SU-DHL-6 (cell line): ENCODE data around the gene DSEL.

Experiments
- H2AFZ ChIP-seq: fragments of 200-600 bp; sonication (generic); 2 replicates; pipeline ENCODE4 v1.6.1; 2014; ENCODE audit warnings: low read depth, mild to moderate bottlenecking, moderate library complexity, mixed read lengths, antibody characterized with exemption, low read length; ENCODE audit not compliant: severe bottlenecking
- H3F3A ChIP-seq: fragments of 200-600 bp; shearing (Covaris generic); 2 replicates; pipeline ENCODE4 v1.6.0; 2016; ENCODE audit warnings: antibody characterized with exemption, mild to moderate bottlenecking; ENCODE audit not compliant: insufficient read depth
- H3K27ac ChIP-seq: fragments of 200-600 bp; sonication (generic); 2 replicates; pipeline ENCODE4 v1.5.1; 2016; ENCODE audit warnings: low read depth, mild to moderate bottlenecking, low read length, moderate library complexity, mixed read lengths
- H3K27me3 ChIP-seq: fragments of 200-600 bp; sonication (generic), shearing (Covaris generic); 2 replicates; pipeline ENCODE4 v1.6.0; 2014; ENCODE audit warnings: mild to moderate bottlenecking, low read length
- H3K36me3 ChIP-seq: fragments of 200-600 bp; sonication (generic); 2 replicates; pipeline ENCODE4 v1.6.1; 2014; ENCODE audit warnings: mild to moderate bottlenecking, low read length, mixed read lengths
- H3K4me2 ChIP-seq: fragments of 300-600, 200-600 bp; shearing (Covaris generic), sonication (generic); 2 replicates; pipeline ENCODE4 v1.6.0; 2014; ENCODE audit warnings: low read length, low read depth, mild to moderate bottlenecking; ENCODE audit not compliant: poor library complexity, severe bottlenecking
- H3K4me3 ChIP-seq: fragments of 200-600 bp; sonication (generic); 2 replicates; pipeline ENCODE4 v1.5.1; 2014; ENCODE audit warnings: antibody characterized with exemption, low read length, mild to moderate bottlenecking, mixed read lengths; ENCODE audit not compliant: insufficient read depth, poor library complexity, severe bottlenecking
- H3K79me2 ChIP-seq: fragments of 200-600 bp; sonication (generic); 2 replicates; pipeline ENCODE4 v1.6.1; 2014; ENCODE audit warnings: mild to moderate bottlenecking, low read length, moderate library complexity; ENCODE audit not compliant: insufficient read depth
- H3K9ac ChIP-seq: fragments of 200-600 bp; sonication (generic); 2 replicates; pipeline ENCODE4 v1.7.0; 2014; ENCODE audit warnings: mild to moderate bottlenecking, low read length
- H3K9me2 ChIP-seq: fragments of 200-600 bp; sonication (generic); replicated peaks from 2 replicates; pipeline ENCODE4 v1.6.1; 2014; ENCODE audit warnings: low read length; ENCODE audit not compliant: insufficient read depth
- H3K9me3 ChIP-seq: fragments of 200-600 bp; sonication (generic); 2 replicates; pipeline ENCODE4 v1.6.1; 2014; ENCODE audit warnings: low read length, mixed read lengths; ENCODE audit not compliant: insufficient read depth
- H4K20me1 ChIP-seq: fragments of 200-600 bp; sonication (generic); 2 replicates; pipeline ENCODE4 v1.6.1; 2014; ENCODE audit warnings: low read depth, mild to moderate bottlenecking, antibody characterized with exemption, low read length, moderate library complexity, mixed read lengths
- EZH2phosphoT487 ChIP-seq: fragments of 200-600 bp; sonication (generic), shearing (Covaris generic); conservative IDR thresholded peaks from 2 replicates; pipeline ENCODE4 v1.6.1; 2018; ENCODE audit warnings: mild to moderate bottlenecking, antibody characterized with exemption, low read length, moderate library complexity, mixed read lengths
- TF ChIP-seq, protein P1 (sequence below): fragments of 200-600 bp; sonication (generic); IDR thresholded peaks from one replicate; pipeline ENCODE4 v1.5.1; 2017; ENCODE audit warnings: antibody characterized with exemption, mild to moderate bottlenecking, low read length, moderate library complexity; ENCODE audit not compliant: insufficient read depth, poor library complexity, severe bottlenecking

DSEL gene

DNA sequence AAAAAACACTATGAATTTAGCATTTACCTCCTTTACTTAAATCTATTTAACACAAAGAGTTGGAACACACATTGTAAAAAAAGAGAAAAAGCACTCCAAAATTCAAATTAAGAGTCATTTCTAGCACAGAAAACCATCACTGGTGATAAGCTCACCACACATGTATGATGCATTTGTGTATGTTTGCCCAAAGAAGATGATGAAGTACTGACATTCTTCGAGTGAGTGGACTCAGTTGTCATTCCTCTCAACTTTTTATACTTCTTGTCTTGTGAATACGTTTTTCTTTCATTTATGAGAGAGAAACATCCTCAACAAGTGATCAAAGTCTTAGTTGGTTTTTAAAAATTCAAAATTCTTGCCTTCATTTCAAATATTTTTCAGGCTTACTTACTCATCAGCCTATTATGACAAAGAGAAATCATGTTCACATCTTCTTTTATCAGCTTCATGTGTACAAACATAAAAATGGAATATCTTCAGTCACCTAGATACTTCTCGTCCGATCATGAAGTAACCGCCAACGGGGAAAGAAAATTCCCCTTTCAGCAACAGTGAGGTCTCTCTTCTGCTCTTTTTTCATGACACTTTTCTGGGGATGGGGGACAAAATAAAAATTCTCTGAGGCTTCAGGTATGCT is 1.5 kb downstream of the DSEL start:
- Histone ChIP-seq H3K9me2 (no peaks in the 10 kb centered on the region), H3K79me2 (no peaks in the 10 kb centered on the region), H3F3A (no peaks in the 10 kb centered on the region), H3K27me3 (no peaks in the 10 kb centered on the region), H3K27ac (no peak overlapping the region), H2AFZ (no peak overlapping the region), H4K20me1 (no peaks in the 10 kb centered on the region), H3K9me3 (no peaks in the 10 kb centered on the region), H3K4me3 (no peak overlapping the region), H3K9ac (no peak overlapping the region), H3K4me2 (no peak overlapping the region), H3K36me3 (no peaks in the 10 kb centered on the region)
- TF ChIP-seq, protein P1, sequence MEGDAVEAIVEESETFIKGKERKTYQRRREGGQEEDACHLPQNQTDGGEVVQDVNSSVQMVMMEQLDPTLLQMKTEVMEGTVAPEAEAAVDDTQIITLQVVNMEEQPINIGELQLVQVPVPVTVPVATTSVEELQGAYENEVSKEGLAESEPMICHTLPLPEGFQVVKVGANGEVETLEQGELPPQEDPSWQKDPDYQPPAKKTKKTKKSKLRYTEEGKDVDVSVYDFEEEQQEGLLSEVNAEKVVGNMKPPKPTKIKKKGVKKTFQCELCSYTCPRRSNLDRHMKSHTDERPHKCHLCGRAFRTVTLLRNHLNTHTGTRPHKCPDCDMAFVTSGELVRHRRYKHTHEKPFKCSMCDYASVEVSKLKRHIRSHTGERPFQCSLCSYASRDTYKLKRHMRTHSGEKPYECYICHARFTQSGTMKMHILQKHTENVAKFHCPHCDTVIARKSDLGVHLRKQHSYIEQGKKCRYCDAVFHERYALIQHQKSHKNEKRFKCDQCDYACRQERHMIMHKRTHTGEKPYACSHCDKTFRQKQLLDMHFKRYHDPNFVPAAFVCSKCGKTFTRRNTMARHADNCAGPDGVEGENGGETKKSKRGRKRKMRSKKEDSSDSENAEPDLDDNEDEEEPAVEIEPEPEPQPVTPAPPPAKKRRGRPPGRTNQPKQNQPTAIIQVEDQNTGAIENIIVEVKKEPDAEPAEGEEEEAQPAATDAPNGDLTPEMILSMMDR, result no peak
- no peak for TF ChIP-seq EZH2phosphoT487

DNA sequence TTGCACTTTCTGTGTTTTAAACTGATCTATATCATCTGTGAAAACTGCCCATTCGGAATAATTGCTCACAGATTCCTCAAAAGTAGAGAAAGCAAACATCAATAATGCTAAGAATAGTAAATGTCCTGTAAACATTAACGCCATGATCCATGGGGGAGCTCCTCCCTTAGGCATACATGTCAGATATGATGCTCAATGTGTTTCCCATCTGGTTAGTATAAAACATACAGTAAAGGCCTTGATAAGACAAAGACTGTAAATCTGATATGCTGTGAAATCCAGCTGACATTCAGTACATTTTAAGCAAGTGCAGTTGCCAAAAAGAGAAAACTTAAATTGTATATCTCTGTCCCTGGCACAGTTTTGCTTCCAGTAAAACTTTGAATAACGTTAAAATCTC is 2.1 kb downstream of the DSEL start:
- no peaks in the 10 kb centered on the region for H4K20me1 ChIP-seq
- H3K9ac ChIP-seq, result no peak overlapping the region
- TF ChIP-seq EZH2phosphoT487, result no peak
- TF ChIP-seq, protein P1, result no peak
- H2AFZ ChIP-seq, result no peak overlapping the region
- no peaks in the 10 kb centered on the region for H3K27me3 ChIP-seq
- H3K79me2 ChIP-seq, result no peaks in the 10 kb centered on the region
- no peak overlapping the region for H3K27ac ChIP-seq
- no peaks in the 10 kb centered on the region for H3K9me2 ChIP-seq
- H3K36me3 ChIP-seq, result no peaks in the 10 kb centered on the region
- H3K4me2 ChIP-seq, result no peak overlapping the region
- no peak overlapping the region for H3K4me3 ChIP-seq
- no peaks in the 10 kb centered on the region for H3K9me3 ChIP-seq
- H3F3A ChIP-seq, result no peaks in the 10 kb centered on the region

DNA sequence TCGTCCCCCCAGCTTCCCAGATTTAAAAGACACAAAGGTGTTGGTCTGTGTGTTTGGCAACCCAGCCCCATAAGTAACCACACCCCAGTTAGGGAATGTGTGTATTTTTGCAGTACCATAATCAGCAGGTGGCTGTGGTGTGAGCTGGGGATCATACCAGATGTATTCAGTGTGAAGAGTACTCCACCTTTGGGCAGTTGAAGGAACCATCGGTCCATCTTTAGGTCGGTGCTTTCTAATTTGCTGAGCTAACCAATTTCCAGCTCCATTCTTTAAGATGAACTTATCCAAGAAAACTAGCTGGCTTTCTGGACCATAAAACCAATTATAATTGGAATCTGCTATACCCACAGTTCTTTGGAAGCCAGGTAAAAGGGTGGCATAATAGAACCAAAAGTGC is 3.2 kb downstream of the DSEL start:
- Histone ChIP-seq H3K9ac (no peak overlapping the region), H3K36me3 (no peaks in the 10 kb centered on the region), H3K27ac (no peak overlapping the region), H3F3A (no peaks in the 10 kb centered on the region), H3K79me2 (no peaks in the 10 kb centered on the region), H3K9me3 (no peaks in the 10 kb centered on the region), H3K27me3 (no peaks in the 10 kb centered on the region), H2AFZ (no peak overlapping the region), H3K9me2 (no peaks in the 10 kb centered on the region), H3K4me2 (no peak overlapping the region), H3K4me3 (no peak overlapping the region), H4K20me1 (no peaks in the 10 kb centered on the region)
- no peak for TF ChIP-seq EZH2phosphoT487
- TF ChIP-seq, protein P1, result no peak
